ENCODE measurements around the gene TPGS1.

The TPGS1 gene

DNA sequence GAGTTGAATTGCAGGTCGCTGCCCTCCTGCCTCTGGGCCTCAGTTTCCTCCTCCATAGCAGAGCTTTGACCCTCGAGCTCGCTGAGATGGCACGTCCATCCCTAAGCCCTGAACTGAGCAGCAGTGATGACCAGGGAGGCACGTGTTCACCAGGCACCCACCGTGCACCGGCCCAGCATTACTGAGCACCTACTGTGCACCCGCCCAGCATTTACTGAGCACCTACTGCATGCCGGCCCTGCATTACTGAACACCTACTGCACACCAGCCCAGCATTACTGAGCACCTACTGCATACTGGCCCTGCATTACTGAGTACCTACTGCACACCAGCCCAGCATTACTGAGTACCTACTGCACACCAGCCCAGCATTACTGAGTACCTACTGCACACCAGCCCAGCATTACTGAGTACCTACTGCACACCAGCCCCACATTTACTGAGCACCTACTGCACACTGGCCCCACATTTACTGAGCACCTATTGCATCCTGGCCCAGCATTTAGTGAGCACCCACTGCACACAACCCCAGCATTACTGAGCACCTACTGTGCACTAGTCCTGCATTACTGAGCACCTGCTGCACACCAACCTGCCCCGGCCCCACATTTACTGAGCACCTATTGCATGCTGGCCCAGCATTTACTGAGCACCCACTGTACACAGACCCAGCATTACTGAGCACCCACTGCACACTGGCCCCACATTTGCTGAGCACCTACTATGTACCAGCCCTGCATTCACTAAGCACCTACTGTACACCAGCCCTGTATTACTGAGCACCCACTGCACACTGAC lies 6.3 kb downstream of the TPGS1 start:
- no peak overlapping the region for H3K27ac ChIP-seq (ENCODE audit: low read depth, low read length)
- H3F3A ChIP-seq (ENCODE audit: control insufficient read depth, insufficient read depth) = peaks cover 2% of the 10 kb centered on the region; the same call in 1 of the 2 replicates
- H3K27me3 ChIP-seq (ENCODE audit: control insufficient read depth, low read length) = no peaks in the 10 kb centered on the region
- no peak overlapping the region for H3K4me3 ChIP-seq (ENCODE audit: low read length)
- H3K79me2 ChIP-seq (ENCODE audit: control insufficient read depth, low read length) = peaks cover 12% of the 10 kb centered on the region
- H4K20me1 ChIP-seq (ENCODE audit: control insufficient read depth, insufficient read depth, low read depth, low read length) = no peaks in the 10 kb centered on the region
- TF ChIP-seq EZH2phosphoT487 (IDR thresholded peaks at IDR 0.05; ENCODE audit: borderline replicate concordance, low read length) = no peak
- TF ChIP-seq, protein P1, sequence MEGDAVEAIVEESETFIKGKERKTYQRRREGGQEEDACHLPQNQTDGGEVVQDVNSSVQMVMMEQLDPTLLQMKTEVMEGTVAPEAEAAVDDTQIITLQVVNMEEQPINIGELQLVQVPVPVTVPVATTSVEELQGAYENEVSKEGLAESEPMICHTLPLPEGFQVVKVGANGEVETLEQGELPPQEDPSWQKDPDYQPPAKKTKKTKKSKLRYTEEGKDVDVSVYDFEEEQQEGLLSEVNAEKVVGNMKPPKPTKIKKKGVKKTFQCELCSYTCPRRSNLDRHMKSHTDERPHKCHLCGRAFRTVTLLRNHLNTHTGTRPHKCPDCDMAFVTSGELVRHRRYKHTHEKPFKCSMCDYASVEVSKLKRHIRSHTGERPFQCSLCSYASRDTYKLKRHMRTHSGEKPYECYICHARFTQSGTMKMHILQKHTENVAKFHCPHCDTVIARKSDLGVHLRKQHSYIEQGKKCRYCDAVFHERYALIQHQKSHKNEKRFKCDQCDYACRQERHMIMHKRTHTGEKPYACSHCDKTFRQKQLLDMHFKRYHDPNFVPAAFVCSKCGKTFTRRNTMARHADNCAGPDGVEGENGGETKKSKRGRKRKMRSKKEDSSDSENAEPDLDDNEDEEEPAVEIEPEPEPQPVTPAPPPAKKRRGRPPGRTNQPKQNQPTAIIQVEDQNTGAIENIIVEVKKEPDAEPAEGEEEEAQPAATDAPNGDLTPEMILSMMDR (IDR thresholded peaks at IDR 0.05; ENCODE audit: low read depth, low read length, poor library complexity, severe bottlenecking) = no peak
- peaks cover 8% of the 10 kb centered on the region; the same call in 1 of the 2 replicates for H3K36me3 ChIP-seq (ENCODE audit: control insufficient read depth, low read length)
- H3K9me2 ChIP-seq (replicated peaks; ENCODE audit: control insufficient read depth, low read length) = no peaks in the 10 kb centered on the region
- no peak overlapping the region for H3K4me2 ChIP-seq (ENCODE audit: low read length)
- H3K4me1 ChIP-seq (ENCODE audit: control insufficient read depth, low read length) = peaks cover 21% of the 10 kb centered on the region
- H3K9me3 ChIP-seq (ENCODE audit: control insufficient read depth, insufficient read depth, low read length) = no peaks in the 10 kb centered on the region

DNA sequence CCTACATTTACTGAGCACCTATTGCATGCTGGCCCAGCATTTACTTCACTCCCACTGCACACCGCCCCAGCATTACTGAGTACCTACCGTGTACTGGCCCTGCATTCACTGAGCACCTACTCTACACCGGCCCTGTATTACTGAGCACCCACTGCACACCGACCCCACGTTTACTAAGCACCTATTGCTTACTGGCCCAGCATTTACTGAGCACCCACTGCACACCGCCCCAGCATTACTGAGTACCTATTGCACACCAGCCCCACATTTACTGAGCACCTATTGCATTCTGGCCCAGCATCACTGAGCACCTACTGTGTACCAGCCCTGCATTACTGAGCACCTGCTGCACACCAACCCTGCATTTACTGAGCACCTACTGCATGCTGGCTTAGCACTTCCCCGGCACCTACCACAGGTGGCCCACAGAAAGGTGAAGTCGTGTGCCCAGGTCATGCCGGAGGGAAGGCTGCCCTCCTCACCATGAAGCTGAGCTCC lies 6.9 kb downstream of the TPGS1 start:
- H3K36me3 ChIP-seq (ENCODE audit: control insufficient read depth, low read length) = peaks cover 8% of the 10 kb centered on the region; the same call in 1 of the 2 replicates
- H3F3A ChIP-seq (ENCODE audit: control insufficient read depth, insufficient read depth) = peaks cover 2% of the 10 kb centered on the region; the same call in 1 of the 2 replicates
- TF ChIP-seq, protein P1 (IDR thresholded peaks at IDR 0.05; ENCODE audit: low read depth, low read length, poor library complexity, severe bottlenecking) = no peak
- TF ChIP-seq EZH2phosphoT487 (IDR thresholded peaks at IDR 0.05; ENCODE audit: borderline replicate concordance, low read length) = no peak
- no peak overlapping the region for H3K4me2 ChIP-seq (ENCODE audit: low read length)
- no peak overlapping the region for H3K27ac ChIP-seq (ENCODE audit: low read depth, low read length)
- H4K20me1 ChIP-seq (ENCODE audit: control insufficient read depth, insufficient read depth, low read depth, low read length) = no peaks in the 10 kb centered on the region
- no peak overlapping the region for H3K4me3 ChIP-seq (ENCODE audit: low read length)
- H3K4me1 ChIP-seq (ENCODE audit: control insufficient read depth, low read length) = peaks cover 16% of the 10 kb centered on the region
- peaks cover 6% of the 10 kb centered on the region for H3K79me2 ChIP-seq (ENCODE audit: control insufficient read depth, low read length)
- H3K27me3 ChIP-seq (ENCODE audit: control insufficient read depth, low read length) = no peaks in the 10 kb centered on the region
- H3K9me3 ChIP-seq (ENCODE audit: control insufficient read depth, insufficient read depth, low read length) = no peaks in the 10 kb centered on the region
- no peaks in the 10 kb centered on the region for H3K9me2 ChIP-seq (replicated peaks; ENCODE audit: control insufficient read depth, low read length)

DNA sequence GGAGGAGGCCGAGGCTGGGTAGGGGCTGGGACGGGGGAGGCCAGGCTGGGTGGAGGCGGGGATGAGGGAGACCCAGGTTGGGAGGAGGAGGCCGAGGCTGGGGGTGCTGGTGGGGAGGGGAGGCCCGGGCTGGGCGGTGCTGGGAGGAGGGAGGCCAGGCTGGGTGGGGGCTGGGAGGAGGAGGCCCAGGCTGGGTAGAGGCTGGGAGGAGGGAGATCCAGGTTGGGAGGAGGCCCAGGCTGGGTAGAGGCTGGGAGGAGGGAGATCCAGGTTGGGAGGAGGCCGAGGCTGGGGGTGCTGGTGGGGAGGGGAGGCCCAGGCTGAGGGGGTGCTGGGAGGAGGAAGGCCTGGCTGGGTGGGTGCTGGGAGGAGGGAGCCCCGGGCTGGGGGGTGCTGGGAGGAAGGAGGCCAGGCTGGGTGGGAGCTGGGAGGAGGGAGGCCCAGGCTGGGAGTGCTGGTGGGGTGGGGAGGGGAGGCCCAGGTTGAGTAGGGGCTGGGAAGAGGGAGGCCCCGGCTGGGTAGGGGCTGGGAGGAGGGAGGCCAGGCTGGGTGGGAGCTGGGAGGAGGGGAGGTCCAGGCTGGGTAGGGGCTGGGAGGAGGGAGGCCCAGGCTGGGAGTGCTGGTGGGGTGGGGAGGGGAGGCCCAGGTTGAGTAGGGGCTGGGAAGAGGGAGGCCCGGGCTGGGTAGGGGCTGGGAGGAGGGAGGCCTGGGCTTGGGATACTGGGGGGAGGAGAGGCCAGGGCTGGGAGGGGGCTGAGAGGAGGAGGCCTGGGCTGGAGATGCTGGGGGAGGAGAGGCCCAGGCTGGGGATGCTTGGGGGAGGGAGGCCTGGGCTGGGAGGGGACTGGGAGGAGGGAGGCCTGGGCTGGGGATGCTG lies 10.7 kb downstream of the TPGS1 start:
- H3K9me3 ChIP-seq (ENCODE audit: control insufficient read depth, insufficient read depth, low read length) = no peaks in the 10 kb centered on the region
- no peak overlapping the region for H3K4me2 ChIP-seq (ENCODE audit: low read length)
- H4K20me1 ChIP-seq (ENCODE audit: control insufficient read depth, insufficient read depth, low read depth, low read length) = no peaks in the 10 kb centered on the region
- TF ChIP-seq, protein P1 (IDR thresholded peaks at IDR 0.05; ENCODE audit: low read depth, low read length, poor library complexity, severe bottlenecking) = no peak
- no peak for TF ChIP-seq EZH2phosphoT487 (IDR thresholded peaks at IDR 0.05; ENCODE audit: borderline replicate concordance, low read length)
- no peaks in the 10 kb centered on the region for H3F3A ChIP-seq (ENCODE audit: control insufficient read depth, insufficient read depth)
- no peaks in the 10 kb centered on the region for H3K79me2 ChIP-seq (ENCODE audit: control insufficient read depth, low read length)
- H3K4me1 ChIP-seq (ENCODE audit: control insufficient read depth, low read length) = no peaks in the 10 kb centered on the region
- H3K27me3 ChIP-seq (ENCODE audit: control insufficient read depth, low read length) = no peaks in the 10 kb centered on the region
- H3K27ac ChIP-seq (ENCODE audit: low read depth, low read length) = no peak overlapping the region
- no peaks in the 10 kb centered on the region for H3K9me2 ChIP-seq (replicated peaks; ENCODE audit: control insufficient read depth, low read length)
- H3K36me3 ChIP-seq (ENCODE audit: control insufficient read depth, low read length) = peaks cover 5% of the 10 kb centered on the region; the same call in 1 of the 2 replicates
- no peak overlapping the region for H3K4me3 ChIP-seq (ENCODE audit: low read length)
